Stomach (tissue), 9 donors: ENCODE measurements around the gene PSMG1. TPM values are rescaled to one million over a fixed set of nuclear protein-coding genes. Genes with fewer than 3 reads are reported as not detected.

Source experiments
- DNase-seq, 2 donors: peaks; one replicate each; pipeline versions ENCODE4 v3.0.0 to v3.0.0-alpha.2; 2013 to 2019
- H3K27ac ChIP-seq, 5 donors: fragments of 200-600 bp in 4 of 5; sonication (generic) in 4 of 5; one replicate each; pipeline ENCODE4 v1.5.1; 2013 to 2019; ENCODE audit warnings: mild to moderate bottlenecking in 1 of 5, moderate library complexity in 1 of 5
- H3K27me3 ChIP-seq, 3 donors: fragments of 200-600 bp; sonication (generic); one replicate each; pipeline ENCODE4 v1.5.1; 2017 to 2019; ENCODE audit warnings: mixed run types in 1 of 3
- H3K36me3 ChIP-seq, 4 donors: fragments of 200-600 bp; sonication (generic); 1 replicate in 3 of 4; 2 replicates in 1 of 4; pipeline ENCODE4 v1.5.1; 2016 to 2019
- H3K4me1 ChIP-seq, 4 donors: fragments of 200-600 bp; sonication (generic); one replicate each; pipeline ENCODE4 v1.5.1; 2016 to 2019
- H3K4me3 ChIP-seq, 4 donors: fragments of 200-600 bp; sonication (generic) in 3 of 4; one replicate each; pipeline ENCODE4 v1.5.1; 2016 to 2019; ENCODE audit warnings: mild to moderate bottlenecking in 1 of 4
- H3K9me3 ChIP-seq, 4 donors: fragments of 200-600 bp; sonication (generic); one replicate each; pipeline ENCODE4 v1.5.1; 2016 to 2019
- EP300 ChIP-seq: sonication (generic); formaldehyde crosslinking; IDR thresholded peaks from one replicate; pipeline ENCODE4 v1.6.1; 2017; ENCODE audit warnings: antibody characterized with exemption
- POLR2A ChIP-seq, 4 donors: fragments of 450-650 bp; IDR thresholded peaks; one replicate each; pipeline ENCODE4 v1.6.1; 2016; ENCODE audit warnings: antibody characterized with exemption in 4 of 4, control low read depth in 2 of 4, mild to moderate bottlenecking in 1 of 4, moderate library complexity in 1 of 4
- POLR2AphosphoS5 ChIP-seq, 3 donors: sonication (generic); formaldehyde crosslinking; IDR thresholded peaks; one replicate each; pipeline ENCODE4 v1.6.1; 2016; ENCODE audit warnings: antibody characterized with exemption in 3 of 3
- WGBS, 5 donors: extraction: QIAGEN DNeasy Blood & Tissue Kit in 3 of 5; methylation state at CpG; one replicate each; pipeline versions ENCODE4 v1.1.5 to v1.1.7; 2013 to 2018; 5-methylcytosine and 5-hydroxymethylcytosine counted together
- intact Hi-C: fragments of 100-400 bp; cut with DNase I; formaldehyde crosslinking; loops from one replicate; pipeline ENCODE4 v1.15.1; 2023; ENCODE audit warnings: low total_unique reads
- polyA plus RNA-seq, 3 donors: library from polyadenylated mRNA; stranded (reverse); fragments of 200-250 nt; gene quantifications; one replicate each; pipeline ENCODE4 v1.2.3, GENCODE V29; 2013
- total RNA-seq, 5 donors: library from RNA; depleted of rRNA; stranded (reverse); fragments of >200 nt; gene quantifications; one replicate each; pipeline versions ENCODE4 v1.1.0 to v1.2.3, GENCODE V29; 2014 to 2016
- TF ChIP-seq, protein P1 (sequence below), 7 experiments: fragments of 450-650 bp in 4 of 7; fragments of 200-600 bp in 3 of 7; sonication (generic) in 3 of 7; IDR thresholded peaks; one replicate each; pipeline ENCODE4 v1.5.1; 2016 to 2019; ENCODE audit warnings: antibody characterized with exemption in 7 of 7, control low read depth in 2 of 7, mild to moderate bottlenecking in 1 of 7
- donor health status: healthy with polysubstance abuse.
- donor health status: Bipolar disorder and iron deficiency.
- donor health status: healthy.

PSMG1 gene
- total and polyA plus RNA-seq, 8 donors: 11.6 to 53.2 (median 32.5) TPM; not detected in 1

DNA sequence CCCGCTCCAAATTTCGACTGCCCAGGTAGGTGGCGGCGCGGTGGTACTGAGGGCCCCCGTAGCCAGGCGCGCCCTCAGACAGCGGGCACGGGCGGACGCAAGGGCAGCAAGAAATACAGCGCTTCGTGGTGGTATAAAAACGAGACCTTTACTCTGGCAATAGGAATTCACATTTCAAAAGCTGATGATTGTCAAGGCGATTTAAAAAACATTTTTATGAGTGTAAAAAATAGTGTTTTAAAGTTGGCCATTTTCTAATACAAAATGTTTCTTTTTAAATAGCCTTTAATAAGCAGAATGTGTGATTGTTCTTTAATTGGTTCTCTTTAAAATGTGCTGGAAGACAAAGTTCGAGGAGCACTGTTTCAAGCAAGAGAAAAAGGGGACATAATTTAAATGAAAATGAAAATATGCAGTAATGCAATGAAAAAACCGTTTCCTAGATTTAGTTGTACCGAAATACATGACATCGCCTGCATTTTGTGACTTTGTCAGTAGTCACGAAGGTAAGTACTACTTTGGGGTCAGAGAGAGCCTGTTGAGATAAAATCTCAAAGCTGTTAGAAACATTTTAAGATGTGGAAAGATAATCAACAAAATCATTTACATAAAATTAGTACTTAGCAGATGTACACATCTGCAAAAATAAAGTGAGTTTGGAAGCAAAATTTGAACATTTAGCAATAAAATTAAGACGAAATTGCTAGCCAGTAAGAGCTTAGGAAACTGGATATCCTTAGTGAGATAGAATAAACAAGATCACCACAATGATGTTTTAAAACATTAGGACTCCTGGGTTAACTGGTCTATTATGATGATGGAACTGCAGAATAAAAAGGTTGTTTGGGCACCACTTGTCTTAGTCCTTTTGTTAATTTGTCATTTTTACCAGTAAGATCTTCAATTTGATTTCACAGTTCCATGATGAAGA, 1.1 kb upstream of the PSMG1 start:
- Histone ChIP-seq H3K9me3 (no peaks in the 10 kb centered on the region), H3K4me3 (peak overlapping the region; percentile 76 to 92 (median 86)), H3K27me3 (no peaks in the 10 kb centered on the region), H3K27ac (peak overlapping the region; percentile 69 to 97 (median 93)), H3K4me1 (peaks cover 13 to 28% (median 20%) of the 10 kb centered on the region in 4 donors), H3K36me3 (peaks cover 0 to 10% (median 9%) of the 10 kb centered on the region in 4 donors)
- intact Hi-C loops: no loop called here
- peak in 1 of 2 donors; percentile 23 for DNase-seq
- TF ChIP-seq POLR2A (IDR thresholded peaks at IDR 0.05): no peak
- TF ChIP-seq POLR2AphosphoS5 (IDR thresholded peaks at IDR 0.05): no peak
- TF ChIP-seq EP300: no peak
- TF ChIP-seq, protein P1, sequence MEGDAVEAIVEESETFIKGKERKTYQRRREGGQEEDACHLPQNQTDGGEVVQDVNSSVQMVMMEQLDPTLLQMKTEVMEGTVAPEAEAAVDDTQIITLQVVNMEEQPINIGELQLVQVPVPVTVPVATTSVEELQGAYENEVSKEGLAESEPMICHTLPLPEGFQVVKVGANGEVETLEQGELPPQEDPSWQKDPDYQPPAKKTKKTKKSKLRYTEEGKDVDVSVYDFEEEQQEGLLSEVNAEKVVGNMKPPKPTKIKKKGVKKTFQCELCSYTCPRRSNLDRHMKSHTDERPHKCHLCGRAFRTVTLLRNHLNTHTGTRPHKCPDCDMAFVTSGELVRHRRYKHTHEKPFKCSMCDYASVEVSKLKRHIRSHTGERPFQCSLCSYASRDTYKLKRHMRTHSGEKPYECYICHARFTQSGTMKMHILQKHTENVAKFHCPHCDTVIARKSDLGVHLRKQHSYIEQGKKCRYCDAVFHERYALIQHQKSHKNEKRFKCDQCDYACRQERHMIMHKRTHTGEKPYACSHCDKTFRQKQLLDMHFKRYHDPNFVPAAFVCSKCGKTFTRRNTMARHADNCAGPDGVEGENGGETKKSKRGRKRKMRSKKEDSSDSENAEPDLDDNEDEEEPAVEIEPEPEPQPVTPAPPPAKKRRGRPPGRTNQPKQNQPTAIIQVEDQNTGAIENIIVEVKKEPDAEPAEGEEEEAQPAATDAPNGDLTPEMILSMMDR (IDR thresholded peaks at IDR 0.05): no peak
- WGBS, 5 donors: 2 to 4% (median 2%) methylated on average over 22 of the region's 22 CpGs

DNA sequence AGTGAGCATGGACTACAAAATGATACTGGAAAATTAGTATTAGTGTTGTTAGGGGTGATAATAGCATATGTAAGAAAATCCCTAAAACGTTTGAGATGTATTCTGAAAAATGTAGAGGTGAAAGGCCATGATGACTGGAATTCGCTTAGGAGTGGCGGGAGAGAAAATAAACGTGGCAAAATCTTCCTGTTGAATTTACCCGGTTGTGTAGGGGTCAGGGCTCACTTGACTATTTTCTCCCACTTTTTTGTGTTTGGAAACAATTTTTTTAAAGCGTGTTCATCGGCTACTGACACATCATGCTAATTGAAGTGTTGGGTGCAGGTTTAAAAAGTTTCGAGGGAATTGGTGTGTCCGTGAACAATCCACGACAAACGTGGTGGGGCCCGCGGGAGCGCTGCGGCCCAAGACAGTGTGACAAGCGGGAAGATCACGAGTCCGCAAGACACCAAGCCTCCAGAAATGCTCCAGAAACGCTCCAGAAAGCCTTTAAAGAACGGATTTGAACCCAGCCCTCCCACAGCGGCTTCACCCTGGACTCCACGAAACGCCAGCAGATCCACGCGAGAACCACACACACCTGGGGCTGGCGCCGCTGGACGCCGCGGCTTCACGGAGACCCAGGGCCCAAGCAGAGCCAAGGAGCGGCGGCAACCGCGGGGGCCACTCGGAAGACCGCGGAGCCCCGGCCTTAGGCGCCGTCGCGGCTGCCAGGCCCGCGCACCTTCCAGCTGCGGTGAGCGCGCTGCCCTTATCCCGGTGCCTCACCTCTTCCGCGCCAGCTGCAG, 573 bp downstream of the PSMG1 start:
- WGBS, 5 donors: 1 to 2% (median 1%) methylated on average over 28 to 51 of the region's 51 CpGs
- Histone ChIP-seq H3K36me3 (peaks cover 0 to 21% (median 17%) of the 10 kb centered on the region in 4 donors), H3K4me3 (peak overlapping the region; percentile 76 to 92 (median 86)), H3K27me3 (no peaks in the 10 kb centered on the region), H3K9me3 (no peaks in the 10 kb centered on the region), H3K4me1 (peaks cover 13 to 28% (median 20%) of the 10 kb centered on the region in 4 donors), H3K27ac (peak overlapping the region; percentile 69 to 97 (median 93))
- DNase-seq: no peak
- intact Hi-C loops: no loop called here
- TF ChIP-seq EP300 (no peak), POLR2AphosphoS5 (IDR thresholded peaks at IDR 0.05) (no peak), POLR2A (IDR thresholded peaks at IDR 0.05) (no peak)
- TF ChIP-seq, protein P1 (IDR thresholded peaks at IDR 0.05): no peak

DNA sequence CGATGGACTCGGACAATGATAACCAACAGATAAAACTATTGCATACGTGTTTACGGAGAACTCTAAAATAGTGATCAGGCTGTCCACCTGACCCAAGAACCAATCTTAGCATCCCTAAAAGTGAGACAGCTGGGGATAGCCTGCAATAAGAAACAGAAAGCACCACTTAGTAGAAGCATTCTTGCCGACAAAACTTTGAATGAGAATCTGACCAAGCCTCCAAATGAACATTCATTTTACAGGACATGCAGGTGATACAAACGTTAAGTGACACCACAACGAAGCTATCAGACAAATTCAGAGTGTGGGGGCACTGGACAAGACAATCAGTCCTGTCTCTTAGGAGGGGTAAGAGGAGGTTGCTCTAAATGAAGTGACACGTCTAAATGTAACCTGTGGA, 1.2 kb downstream of the PSMG1 start:
- DNase-seq: peak in 1 of 2 donors; percentile 6
- Histone ChIP-seq H3K27ac (peak overlapping the region in 1 of 5 donors; percentile 93), H3K9me3 (no peaks in the 10 kb centered on the region), H3K36me3 (peaks cover 0 to 26% (median 20%) of the 10 kb centered on the region in 4 donors), H3K4me1 (peaks cover 13 to 28% (median 20%) of the 10 kb centered on the region in 4 donors), H3K27me3 (no peaks in the 10 kb centered on the region), H3K4me3 (peak overlapping the region; percentile 76 to 92 (median 86))
- WGBS, 5 donors: 41 to 57% (median 52%) methylated on average over 8 of the region's 8 CpGs
- intact Hi-C loops: no loop called here
- no peak for TF ChIP-seq POLR2A (IDR thresholded peaks at IDR 0.05)
- TF ChIP-seq POLR2AphosphoS5 (IDR thresholded peaks at IDR 0.05): no peak
- no peak for TF ChIP-seq EP300
- TF ChIP-seq, protein P1 (IDR thresholded peaks at IDR 0.05): no peak

DNA sequence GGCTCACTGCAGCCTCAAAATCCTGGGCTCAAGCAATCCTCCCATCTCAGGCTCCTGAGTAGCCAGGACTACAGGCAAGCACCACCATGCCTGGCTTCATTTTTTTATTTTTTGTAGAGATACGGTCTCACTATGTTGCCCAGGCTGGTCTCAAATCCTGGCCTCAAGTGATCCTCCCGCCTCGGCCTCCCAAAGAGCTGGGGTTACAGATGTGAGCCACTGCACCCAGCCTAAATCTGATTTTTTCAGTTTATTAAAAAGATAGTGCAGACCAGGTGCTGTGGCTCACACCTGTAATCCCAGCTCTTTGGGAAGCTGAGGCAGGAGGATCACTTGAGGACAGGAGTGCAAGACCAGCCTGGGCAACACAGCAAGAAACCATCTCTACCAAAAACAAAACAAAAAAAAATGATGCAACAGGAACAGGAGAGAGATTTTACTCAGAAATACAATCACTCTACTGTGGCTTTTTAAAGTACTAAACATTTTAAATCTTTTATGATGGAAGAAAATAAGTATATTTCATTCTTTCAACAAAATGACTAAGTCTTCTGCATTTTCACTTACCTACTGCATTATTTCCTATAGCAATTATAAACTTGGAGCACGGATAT, 1.9 kb downstream of the PSMG1 start:
- intact Hi-C loops: no loop called here
- no peak for DNase-seq
- no peak for TF ChIP-seq POLR2A (IDR thresholded peaks at IDR 0.05)
- TF ChIP-seq, protein P1 (IDR thresholded peaks at IDR 0.05): no peak
- no peak for TF ChIP-seq EP300
- no peak for TF ChIP-seq POLR2AphosphoS5 (IDR thresholded peaks at IDR 0.05)

More for the DNA sequence above, 1.9 kb downstream of the PSMG1 start:
- no peaks in the 10 kb centered on the region for H3K9me3 ChIP-seq
- peaks cover 13 to 28% (median 20%) of the 10 kb centered on the region in 4 donors for H3K4me1 ChIP-seq
- no peak overlapping the region for H3K4me3 ChIP-seq
- WGBS, 5 donors: 85 to 92% (median 91%) methylated on average over 4 of the region's 4 CpGs
- peaks cover 0 to 32% (median 27%) of the 10 kb centered on the region in 4 donors for H3K36me3 ChIP-seq
- no peaks in the 10 kb centered on the region for H3K27me3 ChIP-seq
- H3K27ac ChIP-seq: no peak overlapping the region
